ENCODE results near the gene RNF220.
"Not testable (repeated sequence)": the region's sequence is repeated elsewhere in the genome, so short reads cannot be mapped to it uniquely, and the experiment has no call there.

RNF220 gene

GRCh38 chr1:44553127-44553758, 148.2 kb downstream of the RNF220 start:
- no peak for TF ChIP-seq CTCF (conservative IDR thresholded peaks at IDR 0.05)
- no peak overlapping the region for H3K27ac ChIP-seq

- no peak overlapping the region for H3K27ac ChIP-seq
- TF ChIP-seq CTCF (conservative IDR thresholded peaks at IDR 0.05) = no peak
Observed at GRCh38 chr1:44553771-44554170, 148.7 kb downstream of the RNF220 start.

GRCh38 chr1:44554706-44555105, 149.7 kb downstream of the RNF220 start:
- no peak for TF ChIP-seq CTCF (conservative IDR thresholded peaks at IDR 0.05)
- no peak overlapping the region for H3K27ac ChIP-seq

- no peak for TF ChIP-seq CTCF (conservative IDR thresholded peaks at IDR 0.05)
- H3K27ac ChIP-seq = no peak overlapping the region
Observed at GRCh38 chr1:44557778-44558177, 152.7 kb downstream of the RNF220 start.

GRCh38 chr1:44558883-44559282, 153.8 kb downstream of the RNF220 start:
- no peak for TF ChIP-seq CTCF (conservative IDR thresholded peaks at IDR 0.05)

GRCh38 chr1:44559330-44559729, 154.3 kb downstream of the RNF220 start:
- H3K27ac ChIP-seq = no peak overlapping the region
- TF ChIP-seq CTCF (conservative IDR thresholded peaks at IDR 0.05) = no peak

More at GRCh38 chr1:44558883-44559282, 153.8 kb downstream of the RNF220 start:
- no peak overlapping the region for H3K27ac ChIP-seq

- H3K27ac ChIP-seq = no peak overlapping the region
- TF ChIP-seq CTCF (conservative IDR thresholded peaks at IDR 0.05) = no peak
Observed at GRCh38 chr1:44559913-44560312, 154.9 kb downstream of the RNF220 start.

- H3K27ac ChIP-seq = not testable (repeated sequence)
Observed at GRCh38 chr1:44560696-44561095, 155.6 kb downstream of the RNF220 start.

Measured in VCaP (cell line).